Bronchial epithelial cell (primary cell): ENCODE data around the gene CACNA1G. TPM values are rescaled to one million over a fixed set of nuclear protein-coding genes. Genes with fewer than 3 reads are reported as not detected.

Experiments used
- DNase-seq: peaks from one replicate; pipeline ENCODE4 v3.0.0-alpha.2; 2010; ENCODE audit warnings: low read depth
- FAIRE-seq: peaks from 2 replicates; lab custom pipeline; 2011; peaks lifted over from hg19 to GRCh38; lab: Jason Lieb, UNC
- H3K27me3 ChIP-seq: 2 replicates; pipeline ENCODE4 v1.5.1; 2011; ENCODE audit warnings: low read length; ENCODE audit not compliant: control insufficient read depth, insufficient read depth
- H3K36me3 ChIP-seq: 2 replicates; pipeline ENCODE4 v1.5.1; 2011; ENCODE audit warnings: low read length; ENCODE audit not compliant: control insufficient read depth, insufficient read depth
- H3K4me3 ChIP-seq: 2 replicates; pipeline ENCODE4 v1.5.1; 2011; ENCODE audit warnings: mild to moderate bottlenecking, low read depth, low read length, control low read depth
- CTCF ChIP-seq: IDR thresholded peaks from 2 replicates; pipeline ENCODE4 v1.5.1; 2011; ENCODE audit warnings: mild to moderate bottlenecking, moderate library complexity, low read length, control low read depth, inconsistent platforms; ENCODE audit not compliant: insufficient read depth, severe bottlenecking
- total RNA-seq: library from RNA; depleted of rRNA; stranded (reverse); fragments of >200 nt; gene quantifications from 2 replicates; pipeline ENCODE4 v1.2.1, GENCODE V29; 2014

Gene CACNA1G
- total RNA-seq, 1 donor from 2014 or later: not detected

GRCh38 chr17:50662632-50663225, 102.2 kb downstream of the CACNA1G start:
- TF ChIP-seq CTCF: no peak
- Histone ChIP-seq H3K27me3 (no peaks in the 10 kb centered on the region), H3K36me3 (no peaks in the 10 kb centered on the region), H3K4me3 (no peak overlapping the region)
- DNase-seq (no peak), FAIRE-seq (no peak)

- FAIRE-seq: no peak
- no peak overlapping the region for H3K4me3 ChIP-seq
- no peaks in the 10 kb centered on the region for H3K36me3 ChIP-seq
- TF ChIP-seq CTCF: no peak
- DNase-seq: no peak
- H3K27me3 ChIP-seq: no peaks in the 10 kb centered on the region
Measured at GRCh38 chr17:50663812-50664374, 103.4 kb downstream of the CACNA1G start.

- Histone ChIP-seq H3K27me3 (no peaks in the 10 kb centered on the region), H3K4me3 (no peak overlapping the region), H3K36me3 (no peaks in the 10 kb centered on the region)
- DNase-seq (no peak), FAIRE-seq (no peak)
- TF ChIP-seq CTCF: no peak
Measured at GRCh38 chr17:50664788-50665458, 104.4 kb downstream of the CACNA1G start.

GRCh38 chr17:50665838-50666237, 105.3 kb downstream of the CACNA1G start:
- no peaks in the 10 kb centered on the region for H3K36me3 ChIP-seq
- H3K4me3 ChIP-seq: no peak overlapping the region
- FAIRE-seq: no peak
- DNase-seq: no peak
- H3K27me3 ChIP-seq: no peaks in the 10 kb centered on the region
- no peak for TF ChIP-seq CTCF

GRCh38 chr17:50666316-50666715, 105.8 kb downstream of the CACNA1G start:
- no peak for TF ChIP-seq CTCF
- no peak for FAIRE-seq
- Histone ChIP-seq H3K27me3 (no peaks in the 10 kb centered on the region), H3K36me3 (no peaks in the 10 kb centered on the region), H3K4me3 (no peak overlapping the region)
- no peak for DNase-seq
